ENCODE results near the gene NDP. TPM values are rescaled to one million over a fixed set of nuclear protein-coding genes. Genes with fewer than 3 reads are reported as not detected.

Gene NDP
- total and polyA plus RNA-seq, 2 donors from 2014 or later = not detected

DNA sequence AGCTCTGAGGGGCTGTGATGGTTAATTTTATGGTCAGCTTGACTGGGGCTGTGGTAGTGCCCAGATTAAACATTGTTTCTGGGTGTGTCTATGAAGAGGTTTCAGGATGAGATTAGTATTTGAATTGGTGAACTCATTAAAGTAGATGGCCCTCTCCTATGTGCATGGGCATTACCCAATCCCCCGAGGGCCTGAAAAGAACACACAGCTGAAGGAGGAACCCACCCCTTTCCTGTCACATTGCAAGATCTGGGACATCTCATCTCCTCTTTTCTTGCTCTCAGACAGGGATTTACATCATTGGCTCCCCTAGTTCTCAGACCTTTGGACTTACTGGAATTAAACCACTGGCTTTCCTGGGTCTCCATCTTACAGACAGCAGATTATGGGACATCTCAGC lies 29.4 kb upstream of the NDP start:
- Histone ChIP-seq H3K4me1 (ENCODE audit: control insufficient read depth in 2 of 3, insufficient read depth in 2 of 3, low read depth in 1 of 3, low read length in 3 of 3) (no peaks in the 10 kb centered on the region), H3K4me3 (ENCODE audit: low read length in 3 of 3) (no peak overlapping the region), H3K27ac (ENCODE audit: low read depth in 2 of 2, low read length in 2 of 2) (no peak overlapping the region), H3K27me3 (ENCODE audit: control insufficient read depth, insufficient read depth, low read length) (no peaks in the 10 kb centered on the region), H3K9me3 (ENCODE audit: control insufficient read depth in 2 of 3, insufficient read depth in 1 of 3, low read length in 3 of 3) (no peaks in the 10 kb centered on the region), H3K36me3 (ENCODE audit: control insufficient read depth in 2 of 3, insufficient read depth in 3 of 3, low read length in 3 of 3) (no peaks in the 10 kb centered on the region), H3K9ac (ENCODE audit: low read length in 3 of 3) (no peak overlapping the region)
- intact Hi-C loops (cut with DNase I) = no loop called here
- DNase-seq (no peak), FAIRE-seq (no peak)
- TF ChIP-seq, protein P1, sequence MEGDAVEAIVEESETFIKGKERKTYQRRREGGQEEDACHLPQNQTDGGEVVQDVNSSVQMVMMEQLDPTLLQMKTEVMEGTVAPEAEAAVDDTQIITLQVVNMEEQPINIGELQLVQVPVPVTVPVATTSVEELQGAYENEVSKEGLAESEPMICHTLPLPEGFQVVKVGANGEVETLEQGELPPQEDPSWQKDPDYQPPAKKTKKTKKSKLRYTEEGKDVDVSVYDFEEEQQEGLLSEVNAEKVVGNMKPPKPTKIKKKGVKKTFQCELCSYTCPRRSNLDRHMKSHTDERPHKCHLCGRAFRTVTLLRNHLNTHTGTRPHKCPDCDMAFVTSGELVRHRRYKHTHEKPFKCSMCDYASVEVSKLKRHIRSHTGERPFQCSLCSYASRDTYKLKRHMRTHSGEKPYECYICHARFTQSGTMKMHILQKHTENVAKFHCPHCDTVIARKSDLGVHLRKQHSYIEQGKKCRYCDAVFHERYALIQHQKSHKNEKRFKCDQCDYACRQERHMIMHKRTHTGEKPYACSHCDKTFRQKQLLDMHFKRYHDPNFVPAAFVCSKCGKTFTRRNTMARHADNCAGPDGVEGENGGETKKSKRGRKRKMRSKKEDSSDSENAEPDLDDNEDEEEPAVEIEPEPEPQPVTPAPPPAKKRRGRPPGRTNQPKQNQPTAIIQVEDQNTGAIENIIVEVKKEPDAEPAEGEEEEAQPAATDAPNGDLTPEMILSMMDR (IDR thresholded peaks at IDR 0.05; ENCODE audit: borderline replicate concordance, extremely low read depth, insufficient read depth) = no peak

DNA sequence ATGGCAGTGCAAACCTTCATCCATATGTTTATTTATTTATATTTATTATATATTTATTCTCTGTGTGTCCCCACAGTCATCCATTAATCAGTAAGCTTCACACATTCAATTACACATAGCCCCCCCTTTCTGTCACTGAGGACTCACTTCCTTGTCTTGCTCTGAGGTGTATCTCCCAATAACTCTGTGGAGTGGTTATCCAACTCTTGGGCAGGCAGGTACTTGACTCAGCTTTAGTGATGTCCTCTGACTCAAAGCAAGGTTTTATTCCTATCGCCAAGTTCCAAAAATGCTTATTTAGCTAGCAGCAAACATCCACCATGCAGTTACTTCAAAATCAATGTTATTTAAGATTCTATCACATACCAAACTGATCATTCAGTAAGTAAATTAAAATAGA lies 25.2 kb upstream of the NDP start:
- no peak overlapping the region for H3K27ac ChIP-seq (ENCODE audit: low read depth in 2 of 2, low read length in 2 of 2)
- no peaks in the 10 kb centered on the region for H3K9me3 ChIP-seq (ENCODE audit: control insufficient read depth in 2 of 3, insufficient read depth in 1 of 3, low read length in 3 of 3)
- no peak overlapping the region for H3K9ac ChIP-seq (ENCODE audit: low read length in 3 of 3)
- intact Hi-C loops (cut with DNase I) = no loop called here
- no peak overlapping the region for H3K4me3 ChIP-seq (ENCODE audit: low read length in 3 of 3)
- H3K27me3 ChIP-seq (ENCODE audit: control insufficient read depth, insufficient read depth, low read length) = no peaks in the 10 kb centered on the region
- FAIRE-seq (no peak), DNase-seq (no peak)
- no peaks in the 10 kb centered on the region for H3K36me3 ChIP-seq (ENCODE audit: control insufficient read depth in 2 of 3, insufficient read depth in 3 of 3, low read length in 3 of 3)
- TF ChIP-seq, protein P1 (IDR thresholded peaks at IDR 0.05; ENCODE audit: borderline replicate concordance, extremely low read depth, insufficient read depth) = no peak
- no peaks in the 10 kb centered on the region for H3K4me1 ChIP-seq (ENCODE audit: control insufficient read depth in 2 of 3, insufficient read depth in 2 of 3, low read depth in 1 of 3, low read length in 3 of 3)

DNA sequence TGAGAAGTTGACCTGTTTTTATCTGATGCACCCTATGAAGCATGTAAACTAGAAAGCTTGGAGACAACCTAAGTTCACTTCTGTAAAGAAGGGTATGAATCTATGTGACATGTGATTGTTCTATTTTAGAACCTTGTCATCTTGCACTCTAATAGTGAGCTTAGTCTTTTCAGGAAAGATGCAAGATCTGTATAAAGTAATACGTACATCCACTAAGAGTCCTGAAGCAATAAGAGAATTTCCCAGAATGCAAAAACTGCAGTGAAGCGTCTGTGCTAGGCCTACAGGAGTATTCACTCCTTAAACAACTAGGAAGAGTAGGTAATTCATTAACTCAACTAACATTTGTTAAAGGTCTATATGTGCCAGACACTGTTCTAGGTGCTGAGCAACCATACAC lies 23.3 kb upstream of the NDP start:
- Histone ChIP-seq H3K27me3 (ENCODE audit: control insufficient read depth, insufficient read depth, low read length) (no peaks in the 10 kb centered on the region), H3K4me3 (ENCODE audit: low read length in 3 of 3) (no peak overlapping the region), H3K27ac (ENCODE audit: low read depth in 2 of 2, low read length in 2 of 2) (no peak overlapping the region), H3K9ac (ENCODE audit: low read length in 3 of 3) (no peak overlapping the region), H3K9me3 (ENCODE audit: control insufficient read depth in 2 of 3, insufficient read depth in 1 of 3, low read length in 3 of 3) (no peaks in the 10 kb centered on the region), H3K4me1 (ENCODE audit: control insufficient read depth in 2 of 3, insufficient read depth in 2 of 3, low read depth in 1 of 3, low read length in 3 of 3) (no peaks in the 10 kb centered on the region), H3K36me3 (ENCODE audit: control insufficient read depth in 2 of 3, insufficient read depth in 3 of 3, low read length in 3 of 3) (no peaks in the 10 kb centered on the region)
- intact Hi-C loops (cut with DNase I) = no loop called here
- TF ChIP-seq, protein P1 (IDR thresholded peaks at IDR 0.05; ENCODE audit: borderline replicate concordance, extremely low read depth, insufficient read depth) = no peak
- FAIRE-seq = no peak
- DNase-seq = no peak

DNA sequence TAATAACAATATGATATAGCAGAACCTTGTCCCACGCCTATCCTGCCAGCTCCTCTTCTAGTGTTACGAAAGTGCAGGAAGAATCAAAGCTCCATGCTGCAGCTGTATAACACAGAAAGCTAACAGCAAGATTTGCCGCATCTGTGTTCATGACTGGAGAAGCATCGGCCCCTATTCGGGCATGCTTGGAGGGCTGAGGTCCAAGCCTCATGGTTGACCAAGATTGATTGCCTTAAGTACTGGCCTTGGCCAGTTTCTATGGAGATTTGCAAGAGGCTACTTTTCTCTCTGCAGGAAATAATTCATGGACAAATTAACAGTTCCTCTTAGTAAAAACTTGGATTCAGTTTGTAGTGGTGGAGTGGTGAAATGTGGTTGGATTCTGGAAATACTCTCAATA lies 12.9 kb upstream of the NDP start:
- Histone ChIP-seq H3K4me1 (ENCODE audit: control insufficient read depth in 2 of 3, insufficient read depth in 2 of 3, low read depth in 1 of 3, low read length in 3 of 3) (no peaks in the 10 kb centered on the region), H3K4me3 (ENCODE audit: low read length in 3 of 3) (no peak overlapping the region), H3K27me3 (ENCODE audit: control insufficient read depth, insufficient read depth, low read length) (no peaks in the 10 kb centered on the region), H3K36me3 (ENCODE audit: control insufficient read depth in 2 of 3, insufficient read depth in 3 of 3, low read length in 3 of 3) (no peaks in the 10 kb centered on the region), H3K9me3 (ENCODE audit: control insufficient read depth in 2 of 3, insufficient read depth in 1 of 3, low read length in 3 of 3) (no peaks in the 10 kb centered on the region), H3K9ac (ENCODE audit: low read length in 3 of 3) (no peak overlapping the region), H3K27ac (ENCODE audit: low read depth in 2 of 2, low read length in 2 of 2) (no peak overlapping the region)
- intact Hi-C loops (cut with DNase I) = no loop called here
- TF ChIP-seq, protein P1 (IDR thresholded peaks at IDR 0.05; ENCODE audit: borderline replicate concordance, extremely low read depth, insufficient read depth) = no peak
- FAIRE-seq (no peak), DNase-seq (no peak)

All from kidney (tissue), 14 donors.